Osteocyte (in vitro differentiated cells): ENCODE measurements around the gene ATP8A2. TPM values are rescaled to one million over a fixed set of nuclear protein-coding genes. Genes with fewer than 3 reads are reported as not detected.

Source experiments
- DNase-seq: peaks from one replicate; pipeline ENCODE4 v3.0.0; 2021; ENCODE audit warnings: mixed read lengths; ENCODE audit not compliant: unreplicated experiment; ENCODE audit errors: extremely low spot score
- H3K27ac Mint-ChIP-seq: one replicate; pipeline ENCODE4 v1.8.0; 2021; ENCODE audit warnings: mild to moderate bottlenecking, mixed read lengths; ENCODE audit not compliant: unreplicated experiment
- H3K27me3 Mint-ChIP-seq: one replicate; pipeline ENCODE4 v1.8.0; 2021; ENCODE audit warnings: mixed read lengths; ENCODE audit not compliant: unreplicated experiment
- H3K36me3 Mint-ChIP-seq: one replicate; pipeline ENCODE4 v1.8.0; 2021; ENCODE audit warnings: mixed read lengths; ENCODE audit not compliant: unreplicated experiment
- H3K4me1 Mint-ChIP-seq: one replicate; pipeline ENCODE4 v1.8.0; 2021; ENCODE audit warnings: mixed read lengths; ENCODE audit not compliant: unreplicated experiment
- H3K4me3 Mint-ChIP-seq: one replicate; pipeline ENCODE4 v1.8.0; 2021; ENCODE audit warnings: mild to moderate bottlenecking, moderate library complexity, mixed read lengths; ENCODE audit not compliant: unreplicated experiment
- H3K9me3 Mint-ChIP-seq: one replicate; pipeline ENCODE4 v1.8.0; 2021; ENCODE audit warnings: mixed read lengths; ENCODE audit not compliant: unreplicated experiment
- CTCF ChIP-seq: fragments of 200-600 bp; sonication (generic); IDR thresholded peaks from 2 replicates; pipeline ENCODE4 v1.5.0; 2021; ENCODE audit warnings: antibody characterized with exemption, mild to moderate bottlenecking, moderate library complexity
- total RNA-seq: library from RNA; stranded (reverse); gene quantifications from 2 replicates; pipeline ENCODE4 v1.2.1, GENCODE V29; 2021

The ATP8A2 gene
- total RNA-seq, 1 donor from 2014 or later, result 1.1 TPM

DNA sequence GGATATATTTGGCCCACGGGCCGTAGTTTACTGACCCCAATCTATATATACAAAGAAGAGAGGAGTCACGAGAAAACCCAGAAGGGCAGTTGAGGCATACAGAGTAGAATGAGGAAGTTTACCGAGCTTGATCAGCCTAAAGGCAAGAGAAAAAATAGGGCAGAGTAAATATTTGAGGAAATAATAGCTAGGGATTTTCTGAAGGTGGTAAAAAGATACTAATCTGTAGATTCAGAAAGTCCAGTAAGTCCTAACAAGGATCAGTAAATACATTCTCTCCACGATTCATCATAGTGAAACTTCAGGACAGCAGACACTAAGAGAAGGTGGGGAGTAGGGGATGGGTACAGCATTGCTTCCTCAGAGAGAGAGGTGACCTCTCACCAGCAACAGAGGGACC lies 248.1 kb downstream of the ATP8A2 start:
- Mint-ChIP-seq H3K4me3 (no peak overlapping the region), H3K36me3 (no peaks in the 10 kb centered on the region), H3K27ac (no peak overlapping the region), H3K27me3 (no peaks in the 10 kb centered on the region), H3K9me3 (no peaks in the 10 kb centered on the region), H3K4me1 (no peaks in the 10 kb centered on the region)
- no peak for DNase-seq
- no peak for TF ChIP-seq CTCF

DNA sequence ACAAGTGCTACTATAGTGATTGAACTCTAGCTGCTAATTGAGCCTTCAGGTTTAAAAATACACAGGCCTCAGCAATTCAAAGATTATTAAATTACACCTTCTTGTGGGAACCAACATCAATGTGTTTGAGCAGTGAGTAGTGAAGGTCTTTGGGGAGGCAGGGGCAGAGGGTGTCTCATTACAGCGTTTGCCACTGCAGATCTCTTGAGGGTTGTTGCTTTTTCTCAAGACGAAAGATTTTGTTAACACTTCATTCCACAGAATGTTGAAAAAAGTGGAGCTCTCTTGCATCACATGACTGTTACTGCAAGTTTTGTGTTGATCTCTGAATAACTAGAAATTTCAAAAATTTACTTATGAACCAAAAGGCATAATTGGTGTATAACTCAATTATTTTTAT lies 253.6 kb downstream of the ATP8A2 start:
- no peak overlapping the region for H3K27ac Mint-ChIP-seq
- H3K9me3 Mint-ChIP-seq, result no peaks in the 10 kb centered on the region
- H3K27me3 Mint-ChIP-seq, result no peaks in the 10 kb centered on the region
- H3K4me1 Mint-ChIP-seq, result peaks cover 3% of the 10 kb centered on the region
- H3K36me3 Mint-ChIP-seq, result no peaks in the 10 kb centered on the region
- H3K4me3 Mint-ChIP-seq, result no peak overlapping the region
- no peak for TF ChIP-seq CTCF
- no peak for DNase-seq

- Mint-ChIP-seq H3K4me3 (no peak overlapping the region), H3K4me1 (peaks cover 20% of the 10 kb centered on the region), H3K36me3 (no peaks in the 10 kb centered on the region), H3K9me3 (no peaks in the 10 kb centered on the region), H3K27ac (no peak overlapping the region), H3K27me3 (no peaks in the 10 kb centered on the region)
- no peak for DNase-seq
- no peak for TF ChIP-seq CTCF
Measured at GRCh38 chr13:25630329-25630900, 258.6 kb downstream of the ATP8A2 start.

GRCh38 chr13:25632166-25632888 lies 260.6 kb downstream of the ATP8A2 start:
- Mint-ChIP-seq H3K9me3 (no peaks in the 10 kb centered on the region), H3K27me3 (no peaks in the 10 kb centered on the region), H3K27ac (no peak overlapping the region), H3K36me3 (no peaks in the 10 kb centered on the region), H3K4me1 (peaks cover 32% of the 10 kb centered on the region), H3K4me3 (no peak overlapping the region)
- DNase-seq, result no peak
- TF ChIP-seq CTCF, result no peak

- H3K27ac Mint-ChIP-seq, result no peak overlapping the region
- DNase-seq, result no peak
Measured at GRCh38 chr13:25633093-25633492, 261.3 kb downstream of the ATP8A2 start.

More at GRCh38 chr13:25633093-25633492, 261.3 kb downstream of the ATP8A2 start:
- Mint-ChIP-seq H3K4me1 (peaks cover 32% of the 10 kb centered on the region), H3K27me3 (no peaks in the 10 kb centered on the region), H3K36me3 (no peaks in the 10 kb centered on the region), H3K4me3 (no peak overlapping the region), H3K9me3 (no peaks in the 10 kb centered on the region)
- no peak for TF ChIP-seq CTCF
